GM23338 (cell line): ENCODE results near the gene EXOC6B. TPM values are rescaled to one million over a fixed set of nuclear protein-coding genes. Genes with fewer than 3 reads are reported as not detected.

ENCODE experiments used
- ATAC-seq: fragments of 200-7000 bp; cut with Tn5 transposase; 3 replicates; pipeline ENCODE4 v1.9.1; 2020
- DNase-seq: peaks from one replicate; pipeline ENCODE4 v3.0.0-alpha.2; 2015; ENCODE audit warnings: low spot score
- H2AFZ ChIP-seq: fragments of 200-600 bp; sonication (generic); 2 replicates; pipeline ENCODE4 v1.8.0; 2016; ENCODE audit warnings: antibody characterized with exemption, mild to moderate bottlenecking, moderate library complexity
- H3F3A ChIP-seq: fragments of 200-600 bp; sonication (generic); replicated peaks from 2 replicates; pipeline ENCODE4 v1.8.0; 2017; ENCODE audit warnings: antibody characterized with exemption, mixed run types, low read depth
- H3K27ac ChIP-seq: fragments of 200-600 bp; sonication (generic); 2 replicates; pipeline ENCODE4 v1.6.1; 2016; ENCODE audit warnings: low read depth
- H3K27me3 ChIP-seq: fragments of 200-600 bp; sonication (generic); 2 replicates; pipeline ENCODE4 v1.8.0; 2016; ENCODE audit warnings: mild to moderate bottlenecking, mixed run types, moderate library complexity; ENCODE audit not compliant: insufficient read depth
- H3K36me3 ChIP-seq: fragments of 200-600 bp; sonication (generic); 2 replicates; pipeline ENCODE4 v1.8.0; 2016; ENCODE audit warnings: mild to moderate bottlenecking; ENCODE audit not compliant: insufficient read depth
- H3K4me1 ChIP-seq: fragments of 200-600 bp; sonication (generic); 2 replicates; pipeline ENCODE4 v1.8.0; 2016; ENCODE audit warnings: mild to moderate bottlenecking, moderate library complexity; ENCODE audit not compliant: insufficient read depth
- H3K4me2 ChIP-seq: fragments of 200-600 bp; sonication (generic); 2 replicates; pipeline ENCODE4 v1.7.1; 2017; ENCODE audit warnings: mixed run types
- H3K4me3 ChIP-seq: fragments of 200-600 bp; sonication (generic); 2 replicates; pipeline ENCODE4 v1.6.1; 2016; ENCODE audit warnings: mixed run types
- H3K79me2 ChIP-seq: fragments of 200-600 bp; sonication (generic); replicated peaks from 2 replicates; pipeline ENCODE4 v1.8.0; 2017; ENCODE audit warnings: mild to moderate bottlenecking; ENCODE audit not compliant: insufficient read depth
- H3K9me2 ChIP-seq: fragments of 200-600 bp; sonication (generic); 2 replicates; pipeline ENCODE4 v1.8.0; 2017; ENCODE audit not compliant: insufficient read depth
- H4K20me1 ChIP-seq: fragments of 200-600 bp; sonication (generic); replicated peaks from 2 replicates; pipeline ENCODE4 v1.8.0; 2017; ENCODE audit warnings: mild to moderate bottlenecking; ENCODE audit not compliant: insufficient read depth
- H3K27ac Mint-ChIP-seq: 2 replicates; pipeline ENCODE4 v1.8.0; 2020; ENCODE audit warnings: inconsistent platforms, mild to moderate bottlenecking, moderate library complexity, mixed read lengths
- H3K27me3 Mint-ChIP-seq: 3 replicates; pipeline ENCODE4 v1.8.0; 2022; ENCODE audit warnings: low read depth, mild to moderate bottlenecking, moderate library complexity, mixed read lengths, inconsistent platforms; ENCODE audit not compliant: insufficient read depth, poor library complexity
- H3K36me3 Mint-ChIP-seq: 3 replicates; pipeline ENCODE4 v1.8.0; 2021; ENCODE audit warnings: low read depth, mild to moderate bottlenecking, inconsistent platforms, moderate library complexity, mixed read lengths
- H3K4me1 Mint-ChIP-seq: 3 replicates; pipeline ENCODE4 v1.8.0; 2020; ENCODE audit warnings: mild to moderate bottlenecking, inconsistent platforms, mixed read lengths
- H3K4me3 Mint-ChIP-seq: 3 replicates; pipeline ENCODE4 v1.8.0; 2021; ENCODE audit warnings: moderate library complexity, mild to moderate bottlenecking, inconsistent platforms, mixed read lengths
- H3K9me3 Mint-ChIP-seq: 3 replicates; pipeline ENCODE4 v1.8.0; 2020; ENCODE audit warnings: moderate library complexity, mild to moderate bottlenecking, inconsistent platforms, mixed read lengths
- CREB1 ChIP-seq: fragments of 250-450 bp; sonication (Bioruptor Pico); IDR thresholded peaks from 2 replicates; pipeline ENCODE4 v1.5.0; 2020; ENCODE audit warnings: low read depth, mild to moderate bottlenecking, moderate library complexity
- EZH2 ChIP-seq: fragments of 200-600 bp; sonication (generic); IDR thresholded peaks from one replicate; pipeline ENCODE4 v1.8.0; 2017; ENCODE audit warnings: antibody characterized with exemption, mild to moderate bottlenecking, low read depth; ENCODE audit not compliant: unreplicated experiment
- EZH2phosphoT487 ChIP-seq: fragments of 200-600 bp; sonication (generic); IDR thresholded peaks from one replicate; pipeline ENCODE4 v1.8.1; 2018; ENCODE audit warnings: antibody characterized with exemption; ENCODE audit not compliant: unreplicated experiment
- JUNB ChIP-seq: IDR thresholded peaks from one replicate; pipeline ENCODE4 v1.6.1; 2016; ENCODE audit warnings: antibody characterized with exemption; ENCODE audit not compliant: unreplicated experiment
- NANOG ChIP-seq: IDR thresholded peaks from 2 replicates; pipeline ENCODE4 v1.6.1; 2016; ENCODE audit warnings: antibody characterized with exemption, borderline replicate concordance
- POLR2AphosphoS5 ChIP-seq: IDR thresholded peaks from 2 replicates; pipeline ENCODE4 v1.6.1; 2016; ENCODE audit warnings: antibody characterized with exemption, low read depth
- STAT1 ChIP-seq: IDR thresholded peaks from one replicate; pipeline ENCODE4 v1.6.1; 2016; ENCODE audit warnings: antibody characterized with exemption; ENCODE audit not compliant: unreplicated experiment
- ZNF114 ChIP-seq: fragments of 250-450 bp; sonication (Bioruptor Pico); IDR thresholded peaks from 2 replicates; pipeline ENCODE4 v1.5.0; 2020; ENCODE audit warnings: mild to moderate bottlenecking, moderate library complexity
- ZNF331 ChIP-seq: fragments of 250-450 bp; sonication (Bioruptor Pico); IDR thresholded peaks from 2 replicates; pipeline ENCODE4 v1.5.0; 2020; ENCODE audit warnings: low read depth, mild to moderate bottlenecking, moderate library complexity
- polyA plus RNA-seq: library from polyadenylated mRNA; unstranded; fragments of >200 nt; fragmentation: Nextera tagmentation; extraction: Ambion mirVana; gene quantifications from 2 replicates; pipeline ENCODE4 v1.2.1, GENCODE V29; 2016
- total RNA-seq: library from RNA; depleted of rRNA; stranded (reverse); fragments of >200 nt; shearing (Covaris generic); gene quantifications from 2 replicates; pipeline ENCODE4 v1.2.3, GENCODE V29; 2014
- TF ChIP-seq, protein P1 (sequence below): IDR thresholded peaks from 2 replicates; pipeline ENCODE4 v1.6.1; 2016; ENCODE audit warnings: antibody characterized with exemption
- TF ChIP-seq, protein P2 (sequence below): fragments of 250-450 bp; sonication (Bioruptor Pico); IDR thresholded peaks from 2 replicates; pipeline ENCODE4 v1.5.0; 2020; ENCODE audit warnings: mild to moderate bottlenecking, moderate library complexity
- TF ChIP-seq, protein P3 (sequence below), 2 experiments: fragments of 200-600 bp in 1 of 2; sonication (generic) in 1 of 2; conservative IDR thresholded peaks; 2 replicates each; pipeline versions ENCODE4 v1.5.1 to v1.6.1; 2016 to 2017; ENCODE audit warnings: antibody characterized with exemption in 2 of 2, low read depth in 2 of 2, mild to moderate bottlenecking in 2 of 2, moderate library complexity in 1 of 2
- TF ChIP-seq, protein P4 (sequence below): IDR thresholded peaks from one replicate; pipeline ENCODE4 v1.6.1; 2018; ENCODE audit warnings: antibody characterized with exemption; ENCODE audit not compliant: unreplicated experiment

Gene EXOC6B
- total and polyA plus RNA-seq, 2 experiments from 2014 or later = 7.2 to 45.9 TPM

DNA sequence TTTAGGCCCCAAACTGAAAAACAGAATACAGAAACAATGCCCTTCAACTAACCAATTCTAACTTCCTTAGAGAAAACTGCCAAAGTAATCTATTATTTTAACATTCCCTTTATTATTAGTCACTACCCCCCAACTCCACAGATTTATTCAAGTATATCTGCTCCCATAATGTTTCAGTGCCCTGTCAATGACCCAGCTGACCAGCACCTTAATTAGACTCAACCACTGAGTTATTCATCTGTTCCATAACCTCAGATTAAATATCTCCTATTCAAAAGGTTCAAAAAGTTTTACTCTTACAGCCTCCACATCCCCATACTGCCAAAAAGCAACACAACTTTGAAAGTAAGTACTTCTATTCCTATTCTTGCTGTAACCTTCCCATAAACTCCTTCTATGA is 202.4 kb downstream of the EXOC6B start:
- Mint-ChIP-seq H3K4me3 (no peak overlapping the region), H3K27me3 (no peaks in the 10 kb centered on the region), H3K27ac (no peak overlapping the region), H3K36me3 (no peaks in the 10 kb centered on the region), H3K4me1 (peaks cover 21% of the 10 kb centered on the region), H3K9me3 (no peaks in the 10 kb centered on the region)
- Histone ChIP-seq H3K4me3 (no peak overlapping the region), H2AFZ (no peak overlapping the region), H3K36me3 (no peaks in the 10 kb centered on the region), H3K79me2 (0 out of 2 replicates have a peak, but pooled peaks cover 3% of the 10 kb centered on the region), H3F3A (no peaks in the 10 kb centered on the region), H3K27me3 (no peaks in the 10 kb centered on the region), H4K20me1 (no peaks in the 10 kb centered on the region; the same call in none of the 2 replicates), H3K27ac (no peak overlapping the region), H3K4me2 (no peak overlapping the region), H3K4me1 (peaks cover 15% of the 10 kb centered on the region), H3K9me2 (no peaks in the 10 kb centered on the region)
- no peak for ATAC-seq
- no peak for DNase-seq
- TF ChIP-seq JUNB (no peak), EZH2 (no peak), NANOG (no peak), ZNF114 (CRISPR knock-in tag) (no peak), CREB1 (CRISPR knock-in tag) (no peak), ZNF331 (no peak), STAT1 (no peak), POLR2AphosphoS5 (no peak), EZH2phosphoT487 (no peak)
- TF ChIP-seq, protein P1, sequence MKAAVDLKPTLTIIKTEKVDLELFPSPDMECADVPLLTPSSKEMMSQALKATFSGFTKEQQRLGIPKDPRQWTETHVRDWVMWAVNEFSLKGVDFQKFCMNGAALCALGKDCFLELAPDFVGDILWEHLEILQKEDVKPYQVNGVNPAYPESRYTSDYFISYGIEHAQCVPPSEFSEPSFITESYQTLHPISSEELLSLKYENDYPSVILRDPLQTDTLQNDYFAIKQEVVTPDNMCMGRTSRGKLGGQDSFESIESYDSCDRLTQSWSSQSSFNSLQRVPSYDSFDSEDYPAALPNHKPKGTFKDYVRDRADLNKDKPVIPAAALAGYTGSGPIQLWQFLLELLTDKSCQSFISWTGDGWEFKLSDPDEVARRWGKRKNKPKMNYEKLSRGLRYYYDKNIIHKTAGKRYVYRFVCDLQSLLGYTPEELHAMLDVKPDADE = no peak
- TF ChIP-seq, protein P2, sequence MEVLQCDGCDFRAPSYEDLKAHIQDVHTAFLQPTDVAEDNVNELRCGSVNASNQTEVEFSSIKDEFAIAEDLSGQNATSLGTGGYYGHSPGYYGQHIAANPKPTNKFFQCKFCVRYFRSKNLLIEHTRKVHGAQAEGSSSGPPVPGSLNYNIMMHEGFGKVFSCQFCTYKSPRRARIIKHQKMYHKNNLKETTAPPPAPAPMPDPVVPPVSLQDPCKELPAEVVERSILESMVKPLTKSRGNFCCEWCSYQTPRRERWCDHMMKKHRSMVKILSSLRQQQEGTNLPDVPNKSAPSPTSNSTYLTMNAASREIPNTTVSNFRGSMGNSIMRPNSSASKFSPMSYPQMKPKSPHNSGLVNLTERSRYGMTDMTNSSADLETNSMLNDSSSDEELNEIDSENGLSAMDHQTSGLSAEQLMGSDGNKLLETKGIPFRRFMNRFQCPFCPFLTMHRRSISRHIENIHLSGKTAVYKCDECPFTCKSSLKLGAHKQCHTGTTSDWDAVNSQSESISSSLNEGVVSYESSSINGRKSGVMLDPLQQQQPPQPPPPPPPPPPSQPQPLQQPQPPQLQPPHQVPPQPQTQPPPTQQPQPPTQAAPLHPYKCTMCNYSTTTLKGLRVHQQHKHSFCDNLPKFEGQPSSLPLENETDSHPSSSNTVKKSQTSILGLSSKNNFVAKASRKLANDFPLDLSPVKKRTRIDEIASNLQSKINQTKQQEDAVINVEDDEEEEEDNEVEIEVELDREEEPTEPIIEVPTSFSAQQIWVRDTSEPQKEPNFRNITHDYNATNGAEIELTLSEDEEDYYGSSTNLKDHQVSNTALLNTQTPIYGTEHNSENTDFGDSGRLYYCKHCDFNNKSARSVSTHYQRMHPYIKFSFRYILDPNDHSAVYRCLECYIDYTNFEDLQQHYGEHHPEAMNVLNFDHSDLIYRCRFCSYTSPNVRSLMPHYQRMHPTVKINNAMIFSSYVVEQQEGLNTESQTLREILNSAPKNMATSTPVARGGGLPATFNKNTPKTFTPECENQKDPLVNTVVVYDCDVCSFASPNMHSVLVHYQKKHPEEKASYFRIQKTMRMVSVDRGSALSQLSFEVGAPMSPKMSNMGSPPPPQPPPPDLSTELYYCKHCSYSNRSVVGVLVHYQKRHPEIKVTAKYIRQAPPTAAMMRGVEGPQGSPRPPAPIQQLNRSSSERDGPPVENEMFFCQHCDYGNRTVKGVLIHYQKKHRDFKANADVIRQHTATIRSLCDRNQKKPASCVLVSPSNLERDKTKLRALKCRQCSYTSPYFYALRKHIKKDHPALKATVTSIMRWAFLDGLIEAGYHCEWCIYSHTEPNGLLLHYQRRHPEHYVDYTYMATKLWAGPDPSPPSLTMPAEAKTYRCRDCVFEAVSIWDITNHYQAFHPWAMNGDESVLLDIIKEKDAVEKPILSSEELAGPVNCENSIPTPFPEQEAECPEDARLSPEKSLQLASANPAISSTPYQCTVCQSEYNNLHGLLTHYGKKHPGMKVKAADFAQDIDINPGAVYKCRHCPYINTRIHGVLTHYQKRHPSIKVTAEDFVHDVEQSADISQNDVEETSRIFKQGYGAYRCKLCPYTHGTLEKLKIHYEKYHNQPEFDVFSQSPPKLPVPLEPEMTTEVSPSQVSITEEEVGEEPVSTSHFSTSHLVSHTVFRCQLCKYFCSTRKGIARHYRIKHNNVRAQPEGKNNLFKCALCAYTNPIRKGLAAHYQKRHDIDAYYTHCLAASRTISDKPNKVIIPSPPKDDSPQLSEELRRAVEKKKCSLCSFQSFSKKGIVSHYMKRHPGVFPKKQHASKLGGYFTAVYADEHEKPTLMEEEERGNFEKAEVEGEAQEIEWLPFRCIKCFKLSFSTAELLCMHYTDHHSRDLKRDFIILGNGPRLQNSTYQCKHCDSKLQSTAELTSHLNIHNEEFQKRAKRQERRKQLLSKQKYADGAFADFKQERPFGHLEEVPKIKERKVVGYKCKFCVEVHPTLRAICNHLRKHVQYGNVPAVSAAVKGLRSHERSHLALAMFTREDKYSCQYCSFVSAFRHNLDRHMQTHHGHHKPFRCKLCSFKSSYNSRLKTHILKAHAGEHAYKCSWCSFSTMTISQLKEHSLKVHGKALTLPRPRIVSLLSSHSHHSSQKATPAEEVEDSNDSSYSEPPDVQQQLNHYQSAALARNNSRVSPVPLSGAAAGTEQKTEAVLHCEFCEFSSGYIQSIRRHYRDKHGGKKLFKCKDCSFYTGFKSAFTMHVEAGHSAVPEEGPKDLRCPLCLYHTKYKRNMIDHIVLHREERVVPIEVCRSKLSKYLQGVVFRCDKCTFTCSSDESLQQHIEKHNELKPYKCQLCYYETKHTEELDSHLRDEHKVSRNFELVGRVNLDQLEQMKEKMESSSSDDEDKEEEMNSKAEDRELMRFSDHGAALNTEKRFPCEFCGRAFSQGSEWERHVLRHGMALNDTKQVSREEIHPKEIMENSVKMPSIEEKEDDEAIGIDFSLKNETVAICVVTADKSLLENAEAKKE (CRISPR knock-in tag) = no peak
- TF ChIP-seq, protein P3, sequence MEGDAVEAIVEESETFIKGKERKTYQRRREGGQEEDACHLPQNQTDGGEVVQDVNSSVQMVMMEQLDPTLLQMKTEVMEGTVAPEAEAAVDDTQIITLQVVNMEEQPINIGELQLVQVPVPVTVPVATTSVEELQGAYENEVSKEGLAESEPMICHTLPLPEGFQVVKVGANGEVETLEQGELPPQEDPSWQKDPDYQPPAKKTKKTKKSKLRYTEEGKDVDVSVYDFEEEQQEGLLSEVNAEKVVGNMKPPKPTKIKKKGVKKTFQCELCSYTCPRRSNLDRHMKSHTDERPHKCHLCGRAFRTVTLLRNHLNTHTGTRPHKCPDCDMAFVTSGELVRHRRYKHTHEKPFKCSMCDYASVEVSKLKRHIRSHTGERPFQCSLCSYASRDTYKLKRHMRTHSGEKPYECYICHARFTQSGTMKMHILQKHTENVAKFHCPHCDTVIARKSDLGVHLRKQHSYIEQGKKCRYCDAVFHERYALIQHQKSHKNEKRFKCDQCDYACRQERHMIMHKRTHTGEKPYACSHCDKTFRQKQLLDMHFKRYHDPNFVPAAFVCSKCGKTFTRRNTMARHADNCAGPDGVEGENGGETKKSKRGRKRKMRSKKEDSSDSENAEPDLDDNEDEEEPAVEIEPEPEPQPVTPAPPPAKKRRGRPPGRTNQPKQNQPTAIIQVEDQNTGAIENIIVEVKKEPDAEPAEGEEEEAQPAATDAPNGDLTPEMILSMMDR (conservative IDR thresholded peaks at IDR 0.05; ENCODE audit: low read depth in 2 of 2) = no peak
- TF ChIP-seq, protein P4, sequence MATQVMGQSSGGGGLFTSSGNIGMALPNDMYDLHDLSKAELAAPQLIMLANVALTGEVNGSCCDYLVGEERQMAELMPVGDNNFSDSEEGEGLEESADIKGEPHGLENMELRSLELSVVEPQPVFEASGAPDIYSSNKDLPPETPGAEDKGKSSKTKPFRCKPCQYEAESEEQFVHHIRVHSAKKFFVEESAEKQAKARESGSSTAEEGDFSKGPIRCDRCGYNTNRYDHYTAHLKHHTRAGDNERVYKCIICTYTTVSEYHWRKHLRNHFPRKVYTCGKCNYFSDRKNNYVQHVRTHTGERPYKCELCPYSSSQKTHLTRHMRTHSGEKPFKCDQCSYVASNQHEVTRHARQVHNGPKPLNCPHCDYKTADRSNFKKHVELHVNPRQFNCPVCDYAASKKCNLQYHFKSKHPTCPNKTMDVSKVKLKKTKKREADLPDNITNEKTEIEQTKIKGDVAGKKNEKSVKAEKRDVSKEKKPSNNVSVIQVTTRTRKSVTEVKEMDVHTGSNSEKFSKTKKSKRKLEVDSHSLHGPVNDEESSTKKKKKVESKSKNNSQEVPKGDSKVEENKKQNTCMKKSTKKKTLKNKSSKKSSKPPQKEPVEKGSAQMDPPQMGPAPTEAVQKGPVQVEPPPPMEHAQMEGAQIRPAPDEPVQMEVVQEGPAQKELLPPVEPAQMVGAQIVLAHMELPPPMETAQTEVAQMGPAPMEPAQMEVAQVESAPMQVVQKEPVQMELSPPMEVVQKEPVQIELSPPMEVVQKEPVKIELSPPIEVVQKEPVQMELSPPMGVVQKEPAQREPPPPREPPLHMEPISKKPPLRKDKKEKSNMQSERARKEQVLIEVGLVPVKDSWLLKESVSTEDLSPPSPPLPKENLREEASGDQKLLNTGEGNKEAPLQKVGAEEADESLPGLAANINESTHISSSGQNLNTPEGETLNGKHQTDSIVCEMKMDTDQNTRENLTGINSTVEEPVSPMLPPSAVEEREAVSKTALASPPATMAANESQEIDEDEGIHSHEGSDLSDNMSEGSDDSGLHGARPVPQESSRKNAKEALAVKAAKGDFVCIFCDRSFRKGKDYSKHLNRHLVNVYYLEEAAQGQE = no peak
